NCI-H526 (cell line): ENCODE measurements around the gene SOWAHB.
"Not testable (repeated sequence)": the region's sequence is repeated elsewhere in the genome, so short reads cannot be mapped to it uniquely, and the experiment has no call there.

Source experiments
- DNase-seq, 2 experiments: peaks; one replicate each; lab custom pipeline; 2025; lab: John Stamatoyannopoulos, UW

The SOWAHB gene

DNA sequence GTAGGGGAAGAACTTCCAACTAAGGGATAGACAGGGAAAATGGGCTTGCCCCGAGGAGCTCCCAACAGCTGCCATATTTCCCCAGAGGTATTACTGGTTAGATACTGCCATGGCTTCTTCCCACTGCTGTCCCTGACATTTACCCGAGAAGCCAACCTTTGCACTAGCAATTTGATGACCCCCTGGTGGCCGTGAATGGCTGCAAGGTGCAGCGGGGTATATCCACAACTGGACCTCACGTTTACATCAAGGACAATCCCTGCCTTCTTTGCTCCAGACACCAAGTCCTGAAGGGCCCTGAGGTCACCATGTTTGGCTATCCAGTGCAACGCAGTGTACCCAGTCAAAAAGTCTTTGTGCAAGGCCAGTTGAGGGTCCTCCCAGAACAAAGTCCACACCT lies 2.3 kb downstream of the SOWAHB start:
- DNase-seq = no peak

DNA sequence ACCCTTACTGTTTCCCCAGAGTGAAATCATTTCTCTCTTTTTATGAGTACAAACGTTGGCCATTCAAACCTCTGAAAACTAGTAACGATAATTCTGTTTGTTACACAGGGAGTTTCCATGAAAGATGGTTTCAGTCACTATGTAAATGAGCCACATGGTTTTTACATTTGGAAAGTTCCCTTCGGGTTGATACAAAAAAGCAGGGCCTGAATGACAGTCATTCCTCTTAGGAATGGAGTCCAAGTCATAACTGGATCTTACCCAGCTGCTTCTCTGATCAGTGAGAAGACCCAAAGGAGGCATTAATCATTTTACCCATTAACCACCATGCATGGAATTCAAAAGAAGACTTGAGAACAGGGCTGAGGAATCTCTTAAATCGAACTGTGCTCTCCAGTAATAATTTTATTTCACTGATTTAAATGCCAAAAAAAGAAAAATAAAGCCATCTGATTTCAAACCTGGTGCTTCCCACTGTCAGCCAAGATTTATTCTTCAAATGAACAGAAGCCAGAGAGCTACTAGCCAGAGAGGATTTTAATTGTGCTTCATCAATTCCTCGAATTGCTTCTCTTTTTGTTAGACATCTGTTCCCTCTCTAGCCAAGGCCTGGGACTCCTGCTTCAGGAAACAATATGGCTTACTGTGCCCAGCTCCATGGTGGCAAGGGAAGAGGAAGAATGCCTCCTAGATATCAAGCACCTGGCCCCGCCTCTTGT lies 3.2 kb downstream of the SOWAHB start:
- no peak for DNase-seq

DNA sequence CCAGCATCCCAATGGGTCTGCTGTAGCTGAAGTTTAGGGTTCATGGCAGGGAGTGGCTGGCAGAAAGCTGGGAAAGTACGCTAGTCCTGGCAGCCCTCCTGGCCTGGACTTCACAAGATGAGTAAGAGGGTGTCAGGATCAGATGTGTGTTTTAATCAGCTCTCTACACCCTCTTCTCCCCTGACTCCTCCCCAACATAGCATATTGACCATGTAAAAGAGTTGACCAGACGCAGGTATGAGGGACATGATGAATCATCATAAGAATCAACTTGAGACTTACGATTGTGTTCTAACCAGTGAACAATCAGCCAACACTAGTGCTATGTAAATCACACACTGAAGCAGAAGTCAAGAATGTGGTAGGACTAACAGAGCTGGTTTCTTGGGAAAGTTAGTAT lies 5.3 kb downstream of the SOWAHB start:
- no peak for DNase-seq

DNA sequence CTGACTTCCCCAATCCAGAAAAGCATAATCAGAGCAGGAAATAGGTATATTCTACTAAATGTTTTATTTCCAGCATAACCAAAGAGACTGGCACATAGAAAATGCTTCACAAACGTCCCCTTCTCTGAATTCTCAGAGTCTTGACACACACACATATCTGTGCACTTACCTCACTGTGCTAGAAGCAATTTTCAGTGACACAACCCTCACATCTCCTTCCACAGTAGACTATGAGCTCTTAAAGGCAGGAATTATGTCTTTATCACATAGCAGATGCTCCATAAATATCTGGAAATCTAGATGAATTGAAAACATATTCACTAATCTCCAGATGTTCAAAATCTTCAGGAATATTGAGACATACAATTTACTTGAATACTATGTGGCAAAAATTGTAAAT lies 5.9 kb downstream of the SOWAHB start:
- no peak for DNase-seq

DNA sequence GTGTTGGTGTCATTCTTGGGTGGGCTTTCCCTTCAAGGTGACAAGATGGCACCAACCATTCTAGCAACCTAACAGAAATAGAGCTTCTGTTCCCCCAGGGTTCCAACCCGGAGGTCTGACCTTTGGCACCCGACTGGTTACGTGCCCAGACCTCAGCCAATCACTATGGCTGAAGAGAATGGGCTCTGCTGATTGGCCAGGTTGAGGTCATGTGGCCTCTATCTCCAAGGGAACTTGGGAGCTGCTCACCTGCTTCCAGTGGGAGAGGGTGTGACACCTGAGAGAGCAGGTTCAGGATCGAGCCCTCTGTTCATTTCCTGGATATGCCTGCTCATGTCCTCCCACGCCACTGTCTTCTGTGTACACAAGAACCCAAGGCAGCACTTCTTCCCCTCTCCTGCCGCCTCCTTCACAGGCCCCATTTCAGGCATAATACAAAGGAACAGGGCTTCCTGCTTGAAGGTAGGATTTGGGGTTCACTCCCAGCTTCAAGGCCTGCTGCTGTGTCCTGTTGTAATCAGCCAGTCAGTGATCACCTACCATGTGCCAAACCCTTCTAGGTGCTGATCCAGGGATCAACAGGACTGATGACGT lies 11.0 kb downstream of the SOWAHB start:
- DNase-seq = no peak

DNA sequence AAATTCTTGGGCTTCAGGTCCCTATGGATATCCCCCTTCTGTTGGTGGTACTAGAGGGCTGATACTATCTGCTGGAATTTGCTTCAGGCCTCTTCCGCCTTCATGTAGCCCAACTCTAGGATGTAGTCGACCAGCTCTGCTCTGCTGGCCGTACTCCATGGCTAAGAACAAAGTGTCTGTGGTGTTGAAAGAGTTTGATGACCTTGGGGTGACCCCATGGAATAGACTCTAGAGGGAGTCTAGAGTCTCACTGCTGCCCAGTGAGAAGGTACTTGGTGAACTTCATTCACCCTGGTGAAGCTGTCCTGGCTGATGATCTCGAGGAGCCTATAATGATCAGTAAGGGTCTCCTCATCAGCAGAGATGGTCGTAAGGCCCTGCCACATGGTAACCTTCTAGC lies 11.7 kb downstream of the SOWAHB start:
- no peak for DNase-seq

DNA sequence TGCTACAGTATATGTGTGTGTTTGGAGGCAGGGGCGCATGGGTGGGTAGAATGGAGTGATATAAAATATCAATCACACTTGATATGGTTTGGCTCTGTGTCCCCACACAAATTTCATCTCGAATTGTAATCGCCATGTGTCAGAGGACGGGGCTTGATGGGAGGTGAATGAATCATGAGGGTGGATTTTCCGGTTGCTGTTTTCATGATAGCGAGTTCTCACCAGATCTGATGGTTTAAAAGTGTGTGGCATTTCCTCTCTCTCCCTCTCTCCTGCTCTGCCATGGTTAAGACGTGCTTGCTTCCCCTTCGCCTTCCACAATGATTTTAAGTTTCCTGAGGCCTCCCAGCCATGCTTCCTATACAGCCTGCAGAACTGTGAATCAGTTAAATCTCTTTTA lies 14.8 kb downstream of the SOWAHB start:
- DNase-seq = no peak

DNA sequence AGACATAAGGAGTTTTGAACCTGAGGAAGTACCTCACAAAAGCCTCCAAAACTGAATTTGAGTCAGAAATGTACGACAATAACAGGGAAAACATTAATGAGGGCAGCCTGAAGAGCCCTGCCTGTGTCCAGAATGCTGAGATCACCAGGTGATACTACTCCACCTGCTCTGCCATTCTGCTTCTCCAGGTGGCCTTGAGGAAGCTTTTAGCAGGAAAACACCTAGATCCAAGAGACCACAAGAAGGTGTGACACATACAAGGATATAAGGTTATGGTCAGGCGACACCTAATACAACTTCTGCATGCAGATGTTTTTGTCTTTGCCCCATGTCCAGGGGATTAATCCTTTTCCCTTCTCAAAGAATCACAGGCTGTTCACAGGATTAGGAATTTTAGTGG lies 15.3 kb downstream of the SOWAHB start:
- DNase-seq = no peak

DNA sequence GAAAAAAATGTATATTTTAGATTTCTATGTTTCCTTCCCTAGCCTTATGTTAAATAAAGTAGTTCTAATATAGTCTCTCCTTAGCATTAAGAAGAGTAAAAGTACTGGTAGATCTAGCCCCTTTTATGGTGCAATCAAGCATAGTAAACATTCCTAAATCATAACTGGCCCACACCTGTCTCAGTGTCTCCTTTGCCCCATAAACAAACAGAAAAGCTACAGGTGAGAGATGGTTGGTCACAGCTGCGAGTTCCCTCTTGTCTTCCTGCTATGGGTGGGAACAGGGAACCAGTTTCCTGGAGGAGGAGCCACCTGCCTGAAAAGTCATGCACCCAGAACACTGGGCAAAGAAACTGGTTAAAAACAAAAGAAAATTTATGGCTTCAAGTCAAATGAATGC lies 16.6 kb downstream of the SOWAHB start:
- DNase-seq = peak; percentile 26 to 32

DNA sequence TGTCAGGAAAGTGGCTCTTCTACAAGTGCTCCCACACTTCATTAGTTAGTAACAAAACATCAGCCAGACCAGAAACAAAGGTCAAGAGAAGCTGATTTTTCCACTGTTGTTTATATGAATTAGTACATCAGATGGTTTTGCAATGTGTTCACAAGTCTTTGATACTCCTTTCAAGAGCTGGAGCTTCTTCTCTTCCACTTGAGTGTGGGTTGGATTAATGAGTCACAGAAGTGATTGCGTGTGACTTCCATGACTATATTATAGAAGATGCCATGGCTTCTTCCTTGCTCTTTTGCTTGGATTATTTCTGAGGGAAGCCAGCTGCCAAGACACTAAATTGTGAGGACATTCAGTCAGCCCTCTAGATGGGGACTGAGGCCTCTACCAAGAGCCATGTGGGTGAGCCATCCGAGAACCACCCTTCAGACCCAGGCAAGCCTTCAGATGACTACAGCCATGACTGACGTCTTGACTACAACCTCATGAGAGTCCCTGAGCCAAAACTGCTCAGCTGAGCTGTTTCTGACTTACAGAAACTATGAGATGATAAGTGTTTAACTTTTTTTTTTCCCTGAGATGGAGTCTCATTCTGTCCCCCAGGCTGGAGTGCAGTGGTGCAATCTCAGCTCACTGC lies 18.1 kb downstream of the SOWAHB start:
- DNase-seq = no peak

DNA sequence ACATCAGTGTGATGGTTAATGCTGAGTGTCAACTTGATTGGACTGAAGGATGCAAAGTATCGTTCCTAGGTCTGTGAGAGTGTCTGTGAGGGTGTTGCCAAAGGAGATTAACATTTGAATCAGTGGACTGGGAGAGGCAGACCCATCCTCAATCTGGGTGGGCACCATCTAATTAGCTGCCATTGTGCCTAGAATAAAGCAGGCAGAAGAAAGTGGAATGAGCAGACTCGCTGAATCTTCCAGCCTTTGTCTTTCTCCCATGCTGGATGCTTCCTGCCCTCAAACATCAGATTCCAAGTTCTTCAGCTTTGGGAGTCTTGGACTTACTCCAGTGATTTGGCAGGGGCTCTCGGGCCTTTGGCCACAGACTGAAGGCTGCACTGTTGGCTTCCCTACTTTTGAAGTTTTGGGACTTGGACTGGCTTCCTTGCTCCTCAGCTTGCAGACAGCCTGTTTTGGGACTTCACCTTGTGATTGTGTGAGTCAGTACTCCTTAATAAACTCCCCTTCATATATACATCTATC lies 19.2 kb downstream of the SOWAHB start:
- DNase-seq = not testable (repeated sequence)

DNA sequence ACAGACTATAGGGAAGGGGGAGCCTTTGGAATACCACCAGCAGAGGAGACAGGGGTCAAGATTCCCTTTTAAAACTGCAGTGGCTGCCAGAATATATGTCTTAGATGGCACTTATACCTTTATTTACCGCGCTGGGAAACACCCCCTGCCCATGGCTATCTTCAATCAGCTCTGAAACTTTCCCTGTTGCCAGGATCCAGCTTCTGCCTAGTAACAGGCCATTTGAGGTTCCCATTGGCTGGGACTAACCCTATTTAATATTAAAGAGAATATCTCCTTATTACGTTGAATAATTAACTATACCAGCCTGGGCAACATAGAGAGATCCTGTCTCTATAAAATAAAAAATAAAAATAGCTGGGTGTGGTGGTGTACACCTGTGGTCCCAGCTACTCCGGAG lies 23.8 kb downstream of the SOWAHB start:
- DNase-seq = peak in 1 of 2 experiments; percentile 6

DNA sequence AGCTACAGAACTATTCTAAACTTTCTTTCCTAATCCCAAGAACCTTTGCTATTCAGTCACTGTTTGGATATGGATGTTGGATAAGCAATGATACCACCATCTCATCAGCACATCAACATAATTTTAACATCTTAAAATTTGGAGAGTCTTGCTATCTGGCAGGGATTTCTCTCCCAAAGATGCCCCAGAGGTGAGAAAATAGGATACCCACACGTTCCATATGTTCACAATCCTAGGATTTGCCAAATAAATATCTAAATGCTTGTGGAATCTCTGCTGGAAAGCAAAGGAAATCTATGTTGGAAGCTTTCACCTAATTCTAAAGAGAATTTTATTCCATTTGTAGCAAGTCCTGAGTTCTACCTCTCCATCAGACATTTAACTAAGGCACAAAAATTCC lies 24.4 kb downstream of the SOWAHB start:
- no peak for DNase-seq

DNA sequence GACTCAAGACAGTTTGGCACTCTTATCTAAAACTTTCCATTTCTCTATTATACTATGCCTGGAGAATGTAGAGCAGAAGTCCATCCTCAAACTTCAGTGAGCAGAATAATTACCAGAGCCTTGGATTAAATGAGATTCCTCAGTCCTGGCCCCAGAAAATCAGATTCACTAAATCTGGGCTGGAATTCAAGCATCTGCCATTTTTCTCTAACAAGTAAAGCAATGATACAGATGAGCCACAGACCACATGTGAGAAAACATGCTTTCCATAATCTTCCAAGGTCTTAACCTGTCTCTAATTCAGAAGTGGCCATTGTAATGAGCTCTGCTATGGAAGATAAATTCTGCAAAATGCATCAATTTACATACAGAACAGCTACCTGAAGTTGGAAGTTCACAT lies 25.4 kb downstream of the SOWAHB start:
- no peak for DNase-seq

DNA sequence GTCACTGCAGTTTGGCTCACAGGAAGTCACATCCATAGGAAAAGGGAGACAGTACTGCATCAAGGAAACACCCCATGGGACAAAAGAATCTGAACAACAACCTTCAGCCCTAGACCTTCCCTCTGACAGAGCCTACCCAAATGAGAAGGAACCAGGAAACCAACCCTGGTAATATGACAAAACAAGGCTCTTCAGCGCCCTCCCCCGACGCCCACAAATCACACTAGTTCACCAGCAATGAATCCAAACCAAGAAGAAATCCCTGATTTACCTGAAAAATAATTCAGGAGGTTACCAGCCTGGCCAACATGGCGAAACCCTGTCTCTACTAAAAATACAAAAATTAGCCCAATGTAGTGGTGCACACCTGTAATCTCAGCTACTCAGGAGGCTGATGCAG lies 29.2 kb downstream of the SOWAHB start:
- not testable (repeated sequence) for DNase-seq

DNA sequence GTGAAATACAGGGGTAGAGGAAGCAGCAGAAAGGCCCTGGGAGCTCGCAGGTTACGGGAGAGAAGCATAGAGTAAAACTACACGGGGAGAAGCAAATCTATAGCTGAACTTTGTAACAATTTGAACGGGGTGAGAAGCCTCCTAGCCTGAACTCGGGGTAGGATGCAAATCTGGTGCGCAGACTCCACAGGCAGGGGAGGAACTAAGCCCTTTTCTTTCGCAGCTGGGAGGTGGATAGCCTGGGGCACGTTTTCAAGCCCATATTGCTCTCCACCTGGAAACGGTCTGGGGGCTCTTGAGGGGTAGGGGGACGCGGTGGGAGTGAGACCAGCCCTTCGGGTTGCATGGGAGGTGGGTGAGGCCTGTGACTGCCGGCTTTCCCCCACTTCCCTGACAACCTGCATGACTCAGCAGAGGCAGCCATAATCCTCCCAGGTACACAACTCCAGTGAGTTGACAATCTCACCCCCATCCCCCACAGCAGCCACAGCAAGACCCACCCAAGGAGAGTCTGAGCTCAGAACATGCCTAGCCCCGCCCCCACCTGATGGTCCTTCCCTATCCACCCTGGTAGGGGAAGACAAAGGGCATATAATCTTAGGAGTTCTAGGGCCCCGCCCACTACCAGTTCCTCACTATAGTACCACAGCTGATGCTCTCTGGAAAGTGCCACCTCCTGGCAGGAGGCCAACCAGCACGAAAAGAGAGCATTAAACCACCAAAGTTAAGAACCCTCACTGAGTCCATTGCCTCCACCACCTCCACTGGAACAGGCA lies 29.9 kb downstream of the SOWAHB start:
- peak; percentile 10 to 43 for DNase-seq

DNA sequence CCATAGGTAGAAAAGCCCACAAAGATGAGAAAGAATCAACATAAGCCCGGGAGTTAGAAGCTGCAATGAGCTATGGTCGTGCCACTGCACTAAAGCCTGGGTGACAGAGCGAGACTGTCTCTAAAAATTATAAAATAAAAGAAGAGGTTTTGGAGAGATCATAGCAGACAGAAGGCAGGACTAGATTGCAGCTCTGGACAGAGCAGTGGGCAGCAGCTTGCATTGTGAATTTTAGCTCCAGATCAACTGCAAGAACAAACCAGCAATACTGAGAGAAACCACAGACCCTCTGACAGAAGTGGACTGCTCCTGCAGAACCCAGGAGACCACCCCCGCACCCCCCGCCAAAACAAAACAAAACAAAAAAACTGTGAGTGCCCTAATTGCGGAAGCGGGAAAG lies 30.6 kb downstream of the SOWAHB start:
- DNase-seq = no peak

DNA sequence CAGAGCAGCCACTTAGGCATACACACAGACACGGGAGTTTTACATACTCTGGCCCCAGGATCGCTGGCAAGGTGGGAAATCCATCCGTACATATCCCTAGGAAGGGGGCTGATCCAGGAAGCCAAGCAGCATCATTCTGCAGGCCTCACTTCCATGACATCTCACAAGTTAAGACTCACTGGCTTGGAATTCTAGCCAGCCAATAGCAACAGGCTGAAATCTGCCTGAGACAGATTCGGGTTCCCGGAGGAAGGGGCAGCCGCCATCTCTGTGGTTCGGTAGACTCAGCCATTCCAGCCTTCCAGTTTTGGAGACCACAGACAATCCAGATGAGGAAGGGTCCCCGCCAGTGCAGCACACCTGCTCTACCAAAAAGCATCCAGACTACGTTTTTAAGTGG lies 31.3 kb downstream of the SOWAHB start:
- DNase-seq = no peak

DNA sequence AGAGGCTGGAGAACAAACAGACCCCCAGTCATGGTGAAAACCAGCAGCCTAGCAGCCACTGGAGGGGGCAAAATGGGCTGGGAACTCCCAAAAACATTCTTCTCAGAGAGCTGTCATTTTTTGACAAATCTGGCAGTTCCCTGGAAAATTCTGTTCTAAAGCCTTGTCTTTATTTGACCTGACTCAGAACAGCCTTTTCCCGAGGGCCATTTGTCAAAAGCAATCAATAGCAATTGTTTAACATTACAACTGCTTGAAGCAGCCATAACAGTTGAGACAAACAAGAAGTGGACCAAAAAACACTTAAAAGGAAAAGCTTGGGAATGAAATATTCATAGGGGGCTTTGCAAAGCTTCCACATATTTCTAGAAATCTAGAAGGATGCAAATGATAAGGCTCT lies 39.6 kb downstream of the SOWAHB start:
- DNase-seq = no peak

DNA sequence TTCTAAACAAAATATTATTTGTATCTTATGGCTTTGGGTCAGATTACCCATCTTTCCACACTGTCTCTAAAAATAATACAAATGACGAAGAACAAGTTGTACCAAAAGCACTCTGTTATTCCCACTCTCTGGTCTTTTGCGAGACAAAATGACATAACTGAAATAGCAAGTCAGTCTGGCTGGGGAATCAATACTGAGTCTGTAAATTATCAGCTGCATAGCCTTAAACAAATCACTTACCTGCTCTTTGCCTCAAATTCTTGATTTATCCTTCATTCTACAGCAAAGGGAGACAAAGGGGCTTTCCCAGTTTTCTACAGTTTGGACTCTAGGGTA lies 40.9 kb downstream of the SOWAHB start:
- DNase-seq = no peak

DNA sequence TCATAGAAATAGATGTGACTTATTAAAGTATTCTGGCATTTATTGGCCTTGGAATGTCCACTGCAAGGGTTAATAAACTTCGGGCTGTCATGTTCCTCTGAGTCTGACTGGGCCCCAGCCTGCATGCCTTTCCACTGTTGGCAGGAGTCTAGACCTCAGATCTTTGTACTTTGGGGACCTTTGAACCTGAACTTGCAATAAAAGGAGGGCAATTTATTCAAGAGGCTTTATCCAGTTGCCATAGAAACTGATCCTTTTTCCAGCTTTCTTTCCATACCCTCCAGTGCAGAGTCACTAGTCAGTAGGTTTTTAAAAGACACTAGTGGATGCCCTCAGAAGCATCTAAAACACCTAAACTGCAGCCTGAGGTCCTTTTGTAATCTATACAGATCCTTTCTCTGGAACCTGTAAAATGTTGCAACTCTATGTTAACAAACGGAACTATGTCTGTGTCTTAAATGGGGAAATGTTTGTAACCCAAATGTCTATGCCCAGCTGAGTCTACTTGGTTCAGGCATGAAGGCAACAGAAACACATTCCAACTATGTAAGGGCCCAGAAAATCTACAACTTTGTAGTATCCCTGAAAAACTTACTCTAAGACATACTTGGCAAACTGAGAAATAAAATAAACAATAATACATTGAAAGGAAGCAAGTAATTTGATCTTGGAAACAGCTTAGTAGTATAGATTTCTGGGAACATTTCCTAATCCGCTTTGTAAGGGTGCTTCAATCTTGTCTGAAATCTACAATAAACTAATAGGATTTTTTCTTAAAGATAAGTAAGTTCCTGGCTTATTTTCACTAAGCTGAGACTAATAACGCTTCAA lies 41.5 kb downstream of the SOWAHB start:
- DNase-seq = no peak

DNA sequence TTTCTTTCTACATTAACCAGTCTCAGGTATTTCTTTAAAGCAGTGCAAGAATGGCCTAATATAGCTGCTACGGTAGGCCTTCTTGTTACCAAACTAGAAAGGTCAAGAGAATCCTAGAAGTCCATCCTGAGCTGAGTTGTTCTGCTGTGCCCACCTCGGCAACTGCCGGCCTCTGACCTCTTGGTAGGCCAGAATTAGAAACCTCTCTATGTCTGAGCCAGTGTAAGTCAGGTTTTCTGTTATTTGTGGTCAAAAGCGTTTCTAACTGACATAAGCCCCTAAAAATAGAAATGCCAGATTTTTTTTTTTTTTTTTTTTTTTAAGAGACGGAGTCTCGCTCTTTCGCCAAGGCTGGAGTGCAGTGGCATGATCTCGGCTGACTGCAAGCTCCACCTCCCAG lies 43.1 kb downstream of the SOWAHB start:
- DNase-seq = no peak
